Dermis blood vessel endothelial cell (primary cell): ENCODE data around the gene GNAQ. TPM values are rescaled to one million over a fixed set of nuclear protein-coding genes. Genes with fewer than 3 reads are reported as not detected.

ENCODE experiments used
- DNase-seq: peaks from one replicate; pipeline ENCODE4 v3.0.0; 2010
- total RNA-seq: library from RNA; depleted of rRNA; stranded (reverse); fragments of >200 nt; gene quantifications from 2 replicates; pipeline ENCODE4 v1.2.3, GENCODE V29; 2014

Gene GNAQ
- total RNA-seq, 1 donor from 2014 or later: 48.0 TPM

GRCh38 chr9:77943057-77943456 lies 88.6 kb downstream of the GNAQ start:
- DNase-seq: no peak

GRCh38 chr9:77939149-77939668 lies 92.4 kb downstream of the GNAQ start:
- no peak for DNase-seq

GRCh38 chr9:77938163-77938562 lies 93.4 kb downstream of the GNAQ start:
- DNase-seq: no peak

- no peak for DNase-seq
These were observed 95.6 kb downstream of the GNAQ start for GRCh38 chr9:77935974-77936373.

GRCh38 chr9:77935211-77935610 lies 96.4 kb downstream of the GNAQ start:
- DNase-seq: no peak

GRCh38 chr9:77933976-77934375 lies 97.6 kb downstream of the GNAQ start:
- DNase-seq: no peak

- no peak for DNase-seq
These were observed 98.6 kb downstream of the GNAQ start for GRCh38 chr9:77933019-77933418.

GRCh38 chr9:77929942-77930341 lies 101.7 kb downstream of the GNAQ start:
- no peak for DNase-seq

DNA sequence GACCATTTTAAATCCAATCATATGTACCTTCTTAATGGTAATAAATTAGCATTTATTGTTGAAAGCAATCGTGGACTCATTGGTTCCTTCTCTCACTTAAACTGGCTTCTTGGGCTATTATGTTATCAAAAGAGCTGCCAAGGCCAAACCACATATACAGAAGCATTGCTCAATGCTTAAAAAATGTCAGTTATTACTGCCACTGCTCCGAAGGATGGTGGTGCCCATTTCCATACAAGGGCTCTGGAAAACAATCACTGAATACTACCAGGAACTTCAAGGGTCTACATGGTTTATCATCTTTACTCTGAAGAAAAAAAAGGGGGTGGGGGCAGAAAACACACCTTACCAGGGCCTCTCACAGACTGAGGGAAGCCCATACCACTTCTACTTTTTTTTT lies 104.3 kb downstream of the GNAQ start:
- no peak for DNase-seq

DNA sequence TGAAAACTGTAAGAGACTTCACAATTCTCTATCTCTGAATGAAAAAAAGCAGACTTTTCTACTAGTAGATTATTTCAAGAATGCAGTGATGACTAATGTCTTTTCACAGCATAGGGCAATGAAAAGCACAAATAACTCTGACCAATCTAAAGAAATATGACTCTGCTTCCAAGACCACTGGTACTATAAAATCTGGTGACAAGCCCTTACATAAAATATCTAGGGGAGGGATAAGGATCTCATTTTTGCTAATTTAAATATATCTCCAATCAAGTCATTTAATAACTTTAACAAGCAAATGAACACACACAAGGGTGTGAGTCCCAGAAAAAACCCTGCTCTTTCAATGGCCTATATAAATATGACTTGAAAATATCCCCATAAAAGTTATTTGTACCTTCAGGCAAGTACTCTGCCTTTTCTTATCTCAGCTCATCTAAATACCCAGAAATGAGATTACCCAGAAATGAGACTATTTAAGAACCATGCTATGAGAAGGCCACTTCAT lies 105.2 kb downstream of the GNAQ start:
- DNase-seq: peak; percentile 63

- DNase-seq: no peak
These were observed 109.0 kb downstream of the GNAQ start for GRCh38 chr9:77922591-77922990.

DNA sequence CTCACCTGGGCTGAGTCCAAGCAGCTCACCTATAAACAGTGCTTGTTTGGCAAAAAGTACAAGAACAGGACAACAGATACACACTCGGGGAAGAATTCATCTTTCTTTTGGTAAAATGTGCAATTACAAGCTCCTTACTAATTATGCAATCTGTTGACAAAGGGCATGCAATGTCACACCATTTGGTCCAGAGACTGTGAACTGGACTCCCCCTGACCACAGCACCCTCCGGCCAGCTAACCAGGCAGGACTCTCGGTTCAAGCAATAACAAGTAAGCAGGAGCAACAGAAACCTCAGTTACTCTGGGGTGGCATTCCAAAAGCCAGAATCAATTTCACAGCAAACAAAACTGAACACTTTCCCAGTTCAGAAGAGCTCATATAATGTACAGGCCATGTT lies 113.8 kb downstream of the GNAQ start:
- no peak for DNase-seq

GRCh38 chr9:77916820-77917219 lies 114.8 kb downstream of the GNAQ start:
- DNase-seq: no peak

GRCh38 chr9:77916410-77916819 lies 115.2 kb downstream of the GNAQ start:
- DNase-seq: peak; percentile 57

- DNase-seq: no peak
These were observed 115.9 kb downstream of the GNAQ start for GRCh38 chr9:77915744-77916143.

DNA sequence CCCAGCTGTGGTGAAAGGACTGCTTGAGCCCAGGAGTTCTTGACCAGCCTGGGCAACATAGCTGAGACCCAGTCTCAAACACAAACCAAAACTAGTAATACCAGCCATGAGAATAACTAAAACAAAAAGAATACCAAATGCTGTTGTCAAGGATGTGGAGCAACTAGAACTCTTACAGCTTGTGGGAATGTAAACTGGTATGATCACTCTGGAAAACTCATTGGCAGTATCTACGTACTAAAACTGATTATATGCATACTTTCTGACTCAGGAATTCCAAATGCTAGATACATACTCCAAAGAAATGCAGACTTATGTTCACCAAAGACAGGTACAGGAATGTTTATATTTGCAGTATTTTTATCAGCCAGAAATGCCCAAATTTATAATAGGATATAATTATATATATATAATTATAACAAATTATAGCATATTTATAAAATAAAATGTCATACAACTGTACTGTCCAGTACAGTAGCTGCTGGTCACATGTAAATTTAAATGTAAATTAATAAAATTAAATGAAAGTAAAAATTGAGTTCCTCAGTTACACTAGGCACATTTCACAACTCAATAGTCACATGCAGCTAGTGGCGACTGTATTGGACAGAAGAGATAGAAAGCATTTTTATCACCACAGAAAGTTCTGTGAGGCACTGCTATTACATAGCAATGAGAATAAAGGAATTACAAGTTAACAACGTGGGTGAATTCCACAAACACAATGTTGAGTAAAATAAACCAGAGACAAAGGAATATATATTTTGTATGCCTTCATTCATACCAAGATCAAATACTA lies 118.5 kb downstream of the GNAQ start:
- no peak for DNase-seq

DNA sequence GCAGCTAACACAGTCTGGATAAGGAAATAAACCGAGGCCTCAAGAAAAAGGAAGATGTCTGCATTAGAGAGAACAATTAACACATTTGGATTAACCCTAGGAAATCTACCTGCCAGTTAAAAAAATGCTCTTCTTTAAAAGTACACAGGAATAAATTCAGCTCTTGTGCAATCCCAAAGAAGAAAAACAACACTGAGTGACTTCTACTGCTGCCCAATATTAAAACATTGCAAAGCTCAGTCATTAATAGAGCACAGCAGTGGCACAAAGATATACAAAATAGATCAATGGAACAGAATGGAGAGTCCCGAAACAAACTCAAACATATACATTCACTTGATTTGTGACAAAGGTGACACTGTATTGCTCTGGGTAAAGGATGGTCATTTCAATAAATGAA lies 119.7 kb downstream of the GNAQ start:
- DNase-seq: no peak

DNA sequence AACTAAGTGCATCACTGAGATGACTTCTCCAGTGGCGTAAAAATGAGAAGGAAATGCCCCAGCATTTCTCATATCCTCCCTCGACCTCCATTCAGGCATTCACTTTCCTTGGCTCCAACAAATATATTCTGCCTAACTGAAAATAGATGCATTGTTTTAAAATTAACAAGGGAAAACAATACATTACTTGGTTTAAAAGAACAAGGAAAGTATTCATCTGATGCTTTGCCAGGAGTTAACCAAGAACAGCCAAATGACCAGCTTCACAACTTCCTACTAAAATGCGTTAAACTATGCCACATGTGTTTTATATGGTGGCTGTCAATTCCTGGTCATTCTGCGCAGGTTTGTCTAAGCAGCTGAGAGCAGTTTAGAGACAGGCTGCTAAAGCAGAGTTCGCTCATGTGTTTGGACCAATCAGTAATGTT lies 121.4 kb downstream of the GNAQ start:
- peak; percentile 59 for DNase-seq

DNA sequence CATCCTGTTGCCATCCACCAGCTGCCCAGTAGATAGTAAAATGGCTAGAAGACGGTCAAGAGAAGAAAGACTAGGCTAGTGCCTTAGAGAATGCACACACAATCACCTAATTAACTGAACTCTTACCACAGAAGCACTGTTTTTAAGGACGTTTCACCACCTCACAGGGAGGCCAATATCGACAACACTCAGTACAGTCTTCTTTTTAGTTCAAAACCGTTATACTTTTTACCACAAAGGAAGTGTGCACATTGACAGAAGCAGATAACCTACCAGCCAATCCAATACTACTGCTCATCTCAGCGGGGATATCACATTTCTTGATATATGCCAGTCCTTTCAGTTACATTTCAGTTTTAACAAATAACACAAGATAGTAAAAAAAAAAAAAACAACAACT lies 122.3 kb downstream of the GNAQ start:
- DNase-seq: no peak

DNA sequence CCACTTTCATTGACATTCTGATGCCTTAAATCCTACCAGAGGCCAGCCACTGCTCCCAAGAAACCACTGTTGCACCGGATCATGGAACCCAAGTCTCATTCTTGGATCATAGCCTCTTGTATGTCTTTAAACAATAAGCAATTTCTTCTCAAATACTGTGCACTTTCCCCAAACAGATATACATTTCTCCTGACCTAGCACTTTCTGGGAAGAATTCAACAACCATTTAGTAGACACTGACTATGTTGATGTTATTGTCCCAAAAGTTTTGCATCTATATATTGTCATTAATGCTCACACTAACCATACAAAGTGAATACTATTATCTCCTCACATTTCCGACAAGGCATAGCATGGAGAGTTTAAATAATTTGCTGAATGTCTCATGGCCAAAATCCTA lies 123.3 kb downstream of the GNAQ start:
- DNase-seq: no peak

DNA sequence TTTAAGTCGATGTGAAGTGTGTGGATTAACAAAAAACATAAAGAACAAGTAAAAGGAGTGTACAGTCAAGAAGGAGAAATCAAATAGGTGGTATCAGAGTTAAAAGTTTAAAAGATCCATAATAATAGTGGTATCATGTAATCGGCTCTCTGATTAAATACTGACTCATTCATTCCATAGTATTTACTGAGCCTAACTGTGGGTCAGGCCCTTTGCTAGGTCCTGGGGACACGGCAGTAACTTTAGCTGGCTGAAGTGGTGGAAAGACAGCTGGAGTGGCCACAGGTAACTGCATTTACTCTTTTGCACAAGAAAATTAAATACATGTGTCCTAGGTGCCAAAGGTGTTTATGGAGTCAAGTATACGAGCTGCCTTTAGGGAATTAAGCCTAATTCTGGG lies 124.0 kb downstream of the GNAQ start:
- no peak for DNase-seq

GRCh38 chr9:77906991-77907390 lies 124.6 kb downstream of the GNAQ start:
- DNase-seq: no peak

DNA sequence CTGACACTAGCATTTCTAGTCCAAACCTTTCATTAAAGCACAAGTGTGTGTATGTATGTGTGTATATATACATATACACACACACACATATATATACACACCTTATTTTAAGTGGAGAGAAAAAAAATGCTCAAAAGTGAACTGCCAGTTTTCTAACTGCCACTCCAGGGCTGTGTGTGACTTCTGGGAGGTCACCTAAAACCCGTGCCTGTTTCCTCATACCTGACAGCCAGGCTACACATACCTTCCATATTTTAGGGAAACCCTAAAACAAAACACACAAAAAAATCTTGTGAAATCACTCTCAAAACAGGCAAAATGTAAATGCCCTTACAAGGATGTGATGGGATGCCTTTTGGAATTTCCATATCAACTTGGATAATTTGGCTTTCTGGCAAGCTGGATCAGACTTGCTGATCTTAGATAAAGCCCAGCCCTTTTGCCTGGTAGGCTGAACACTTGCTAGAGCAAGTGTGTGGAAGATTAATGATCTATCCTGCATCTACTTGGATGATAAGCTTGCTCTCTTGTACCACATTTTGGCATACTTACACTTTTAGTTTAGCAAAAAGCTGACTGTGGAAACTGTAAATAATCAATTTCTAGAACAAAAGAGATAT lies 127.8 kb downstream of the GNAQ start:
- no peak for DNase-seq

DNA sequence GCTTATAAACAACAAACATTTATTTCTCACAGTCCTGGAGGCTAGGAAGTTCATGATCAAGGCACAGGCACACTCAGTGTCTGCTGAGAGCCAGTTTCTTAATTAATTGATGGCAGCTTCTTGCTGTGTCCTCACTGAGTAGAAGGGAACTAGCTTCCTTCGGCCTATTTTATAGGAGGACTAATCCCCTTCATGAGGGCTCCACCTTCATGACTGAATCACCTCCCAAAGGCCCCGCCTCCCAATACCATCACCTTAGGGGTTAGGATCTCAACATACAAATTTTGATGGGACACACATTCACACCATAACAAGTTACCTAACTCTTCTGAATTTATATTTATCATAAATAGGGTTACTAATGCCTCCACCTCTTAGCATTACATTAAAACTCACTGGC lies 129.8 kb downstream of the GNAQ start:
- DNase-seq: no peak
